Ishikawa (cell line): ENCODE results near the gene SIM2.
A peak's percentile ranks its signal among the peaks of the same experiment; 100 is the strongest.

Source experiments
- CEBPB ChIP-seq: IDR thresholded peaks from 2 replicates; pipeline ENCODE4 v1.6.1; 2012
- CREB1 ChIP-seq: IDR thresholded peaks from 2 replicates; pipeline ENCODE4 v1.6.1; 2012; ENCODE audit warnings: low read depth
- EGR1 ChIP-seq: IDR thresholded peaks from 2 replicates; pipeline ENCODE4 v1.6.1; 2012
- EP300 ChIP-seq: IDR thresholded peaks from 2 replicates; pipeline ENCODE4 v1.6.1; 2012; ENCODE audit warnings: borderline replicate concordance
- FOXM1 ChIP-seq: IDR thresholded peaks from 2 replicates; pipeline ENCODE4 v1.6.1; 2012; ENCODE audit warnings: low read depth, borderline replicate concordance
- NFIC ChIP-seq: IDR thresholded peaks from 2 replicates; pipeline ENCODE4 v1.6.1; 2012
- RAD21 ChIP-seq: IDR thresholded peaks from 2 replicates; pipeline ENCODE4 v1.6.1; 2012; ENCODE audit warnings: low read depth
- TAF1 ChIP-seq: IDR thresholded peaks from 2 replicates; pipeline ENCODE4 v1.6.1; 2012; ENCODE audit warnings: low read depth, mild to moderate bottlenecking
- TCF12 ChIP-seq: IDR thresholded peaks from 2 replicates; pipeline ENCODE4 v1.6.1; 2012; ENCODE audit warnings: low read depth
- TEAD4 ChIP-seq: IDR thresholded peaks from 2 replicates; pipeline ENCODE4 v1.6.1; 2012
- YY1 ChIP-seq: IDR thresholded peaks from 2 replicates; pipeline ENCODE4 v1.6.1; 2012; ENCODE audit warnings: low read depth
- ZBTB7A ChIP-seq: IDR thresholded peaks from 2 replicates; pipeline ENCODE4 v1.6.1; 2012; ENCODE audit warnings: low read depth
- TF ChIP-seq, protein P1 (sequence below): IDR thresholded peaks from 2 replicates; pipeline ENCODE4 v1.6.1; 2012; ENCODE audit warnings: low read depth, mild to moderate bottlenecking
- TF ChIP-seq, protein P2 (sequence below): IDR thresholded peaks from 2 replicates; pipeline ENCODE4 v1.6.1; 2012
- TF ChIP-seq, protein P3 (sequence below): IDR thresholded peaks from 2 replicates; pipeline ENCODE4 v1.6.1; 2012

The SIM2 gene

DNA sequence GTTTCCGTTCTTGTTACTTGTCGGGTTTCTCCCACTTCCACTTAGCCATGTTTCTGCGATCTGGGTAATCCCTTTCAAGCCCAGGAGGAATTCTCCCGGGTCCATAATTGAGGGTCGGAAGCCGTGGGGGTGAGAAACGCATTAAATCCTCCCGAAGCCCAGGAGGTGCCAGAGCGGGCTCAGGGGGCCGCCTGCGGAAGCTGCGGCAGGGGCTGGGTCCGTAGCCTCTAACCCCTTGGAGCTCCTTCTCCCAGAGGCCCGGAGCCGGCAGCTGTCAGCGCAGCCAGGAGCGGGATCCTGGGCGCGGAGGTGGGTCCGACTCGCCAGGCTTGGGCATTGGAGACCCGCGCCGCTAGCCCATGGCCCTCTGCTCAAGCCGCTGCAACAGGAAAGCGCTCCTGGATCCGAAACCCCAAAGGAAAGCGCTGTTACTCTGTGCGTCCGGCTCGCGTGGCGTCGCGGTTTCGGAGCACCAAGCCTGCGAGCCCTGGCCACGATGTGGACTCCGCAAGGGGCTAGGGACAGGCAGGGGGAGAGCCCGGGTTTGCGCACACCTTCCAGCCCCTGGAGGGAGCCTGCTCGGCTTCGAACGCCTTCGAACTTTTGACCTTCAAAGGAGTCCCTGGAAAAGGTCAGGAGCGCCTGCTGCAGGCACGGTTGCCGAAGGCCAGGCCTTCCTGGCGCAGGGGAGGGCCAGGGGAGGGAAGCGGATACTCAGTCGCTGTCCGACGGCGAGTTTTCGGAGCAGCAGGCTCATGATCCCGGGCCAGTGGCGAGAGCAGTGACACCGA lies 1.7 kb upstream of the SIM2 start:
- TF ChIP-seq RAD21 (no peak), ZBTB7A (no peak), YY1 (no peak), TEAD4 (no peak), EGR1 (no peak), CEBPB (no peak), EP300 (no peak), FOXM1 (no peak), NFIC (no peak), TCF12 (no peak), CREB1 (no peak), TAF1 (no peak)
- TF ChIP-seq, protein P1, sequence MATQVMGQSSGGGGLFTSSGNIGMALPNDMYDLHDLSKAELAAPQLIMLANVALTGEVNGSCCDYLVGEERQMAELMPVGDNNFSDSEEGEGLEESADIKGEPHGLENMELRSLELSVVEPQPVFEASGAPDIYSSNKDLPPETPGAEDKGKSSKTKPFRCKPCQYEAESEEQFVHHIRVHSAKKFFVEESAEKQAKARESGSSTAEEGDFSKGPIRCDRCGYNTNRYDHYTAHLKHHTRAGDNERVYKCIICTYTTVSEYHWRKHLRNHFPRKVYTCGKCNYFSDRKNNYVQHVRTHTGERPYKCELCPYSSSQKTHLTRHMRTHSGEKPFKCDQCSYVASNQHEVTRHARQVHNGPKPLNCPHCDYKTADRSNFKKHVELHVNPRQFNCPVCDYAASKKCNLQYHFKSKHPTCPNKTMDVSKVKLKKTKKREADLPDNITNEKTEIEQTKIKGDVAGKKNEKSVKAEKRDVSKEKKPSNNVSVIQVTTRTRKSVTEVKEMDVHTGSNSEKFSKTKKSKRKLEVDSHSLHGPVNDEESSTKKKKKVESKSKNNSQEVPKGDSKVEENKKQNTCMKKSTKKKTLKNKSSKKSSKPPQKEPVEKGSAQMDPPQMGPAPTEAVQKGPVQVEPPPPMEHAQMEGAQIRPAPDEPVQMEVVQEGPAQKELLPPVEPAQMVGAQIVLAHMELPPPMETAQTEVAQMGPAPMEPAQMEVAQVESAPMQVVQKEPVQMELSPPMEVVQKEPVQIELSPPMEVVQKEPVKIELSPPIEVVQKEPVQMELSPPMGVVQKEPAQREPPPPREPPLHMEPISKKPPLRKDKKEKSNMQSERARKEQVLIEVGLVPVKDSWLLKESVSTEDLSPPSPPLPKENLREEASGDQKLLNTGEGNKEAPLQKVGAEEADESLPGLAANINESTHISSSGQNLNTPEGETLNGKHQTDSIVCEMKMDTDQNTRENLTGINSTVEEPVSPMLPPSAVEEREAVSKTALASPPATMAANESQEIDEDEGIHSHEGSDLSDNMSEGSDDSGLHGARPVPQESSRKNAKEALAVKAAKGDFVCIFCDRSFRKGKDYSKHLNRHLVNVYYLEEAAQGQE, result no peak
- TF ChIP-seq, protein P2, sequence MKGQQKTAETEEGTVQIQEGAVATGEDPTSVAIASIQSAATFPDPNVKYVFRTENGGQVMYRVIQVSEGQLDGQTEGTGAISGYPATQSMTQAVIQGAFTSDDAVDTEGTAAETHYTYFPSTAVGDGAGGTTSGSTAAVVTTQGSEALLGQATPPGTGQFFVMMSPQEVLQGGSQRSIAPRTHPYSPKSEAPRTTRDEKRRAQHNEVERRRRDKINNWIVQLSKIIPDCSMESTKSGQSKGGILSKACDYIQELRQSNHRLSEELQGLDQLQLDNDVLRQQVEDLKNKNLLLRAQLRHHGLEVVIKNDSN, result no peak
- TF ChIP-seq, protein P3, sequence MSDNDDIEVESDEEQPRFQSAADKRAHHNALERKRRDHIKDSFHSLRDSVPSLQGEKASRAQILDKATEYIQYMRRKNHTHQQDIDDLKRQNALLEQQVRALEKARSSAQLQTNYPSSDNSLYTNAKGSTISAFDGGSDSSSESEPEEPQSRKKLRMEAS, result no peak

DNA sequence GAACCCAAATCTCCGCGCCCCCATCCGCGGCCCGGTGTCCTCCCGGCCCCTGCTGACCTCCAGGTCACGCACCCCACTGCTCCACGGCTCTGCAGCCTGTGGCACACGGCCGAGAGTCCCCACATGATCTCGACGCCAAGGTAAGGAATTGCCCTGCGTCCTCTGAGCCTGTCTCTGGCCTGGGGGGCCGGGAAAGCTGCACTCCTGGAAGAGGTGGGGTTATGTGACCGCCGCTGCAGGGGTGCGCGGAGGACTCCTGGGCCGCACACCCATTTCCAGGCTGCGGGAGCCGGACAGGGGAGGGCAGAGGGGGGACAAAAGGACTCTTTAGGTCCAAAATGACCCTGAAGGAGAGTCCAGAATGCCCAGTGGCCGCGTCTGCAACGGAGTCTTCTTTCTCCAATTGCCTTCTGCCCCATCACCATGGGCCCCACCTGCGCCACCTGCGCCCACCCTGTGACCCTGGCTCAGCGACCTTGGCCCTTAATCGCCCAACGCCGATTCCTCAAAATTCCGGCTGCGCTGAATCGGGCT lies 997 bp upstream of the SIM2 start:
- TF ChIP-seq RAD21 (no peak), EP300 (no peak), CEBPB (no peak), TCF12 (no peak), CREB1 (no peak), EGR1 (no peak), FOXM1 (no peak), TEAD4 (no peak), NFIC (no peak), TAF1 (no peak), ZBTB7A (no peak), YY1 (no peak)
- TF ChIP-seq, protein P2, result no peak
- TF ChIP-seq, protein P3, result no peak
- TF ChIP-seq, protein P1, result no peak

DNA sequence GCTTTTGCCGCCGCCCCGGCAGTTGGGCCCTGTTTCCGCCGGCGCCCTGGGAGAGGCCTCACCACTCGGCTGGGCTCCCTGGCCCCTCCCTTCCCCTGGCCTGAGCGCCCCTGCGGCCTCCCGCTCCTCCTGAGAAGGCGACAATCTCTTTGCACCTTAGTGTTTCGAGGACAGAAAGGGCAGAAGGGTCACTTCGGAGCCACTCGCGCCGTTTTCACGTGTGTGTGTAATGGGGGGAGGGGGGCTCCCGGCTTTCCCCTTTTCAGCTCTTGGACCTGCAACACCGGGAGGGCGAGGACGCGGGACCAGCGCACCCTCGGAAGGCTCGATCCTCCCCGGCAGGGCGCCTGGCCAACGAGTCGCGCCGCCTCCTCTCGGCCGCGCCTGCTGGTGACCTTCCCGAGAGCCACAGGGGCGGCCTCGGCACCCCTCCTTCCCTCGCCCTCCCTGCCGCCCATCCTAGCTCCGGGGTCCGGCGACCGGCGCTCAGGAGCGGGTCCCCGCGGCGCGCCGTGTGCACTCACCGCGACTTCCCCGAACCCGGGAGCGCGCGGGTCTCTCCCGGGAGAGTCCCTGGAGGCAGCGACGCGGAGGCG lies 432 bp upstream of the SIM2 start:
- TF ChIP-seq, protein P2, result no peak
- no peak for TF ChIP-seq EGR1
- TF ChIP-seq, protein P3, result peak; percentile 57; the same call in 1 of the 2 replicates
- no peak for TF ChIP-seq TAF1
- TF ChIP-seq NFIC, result peak; percentile 56

DNA sequence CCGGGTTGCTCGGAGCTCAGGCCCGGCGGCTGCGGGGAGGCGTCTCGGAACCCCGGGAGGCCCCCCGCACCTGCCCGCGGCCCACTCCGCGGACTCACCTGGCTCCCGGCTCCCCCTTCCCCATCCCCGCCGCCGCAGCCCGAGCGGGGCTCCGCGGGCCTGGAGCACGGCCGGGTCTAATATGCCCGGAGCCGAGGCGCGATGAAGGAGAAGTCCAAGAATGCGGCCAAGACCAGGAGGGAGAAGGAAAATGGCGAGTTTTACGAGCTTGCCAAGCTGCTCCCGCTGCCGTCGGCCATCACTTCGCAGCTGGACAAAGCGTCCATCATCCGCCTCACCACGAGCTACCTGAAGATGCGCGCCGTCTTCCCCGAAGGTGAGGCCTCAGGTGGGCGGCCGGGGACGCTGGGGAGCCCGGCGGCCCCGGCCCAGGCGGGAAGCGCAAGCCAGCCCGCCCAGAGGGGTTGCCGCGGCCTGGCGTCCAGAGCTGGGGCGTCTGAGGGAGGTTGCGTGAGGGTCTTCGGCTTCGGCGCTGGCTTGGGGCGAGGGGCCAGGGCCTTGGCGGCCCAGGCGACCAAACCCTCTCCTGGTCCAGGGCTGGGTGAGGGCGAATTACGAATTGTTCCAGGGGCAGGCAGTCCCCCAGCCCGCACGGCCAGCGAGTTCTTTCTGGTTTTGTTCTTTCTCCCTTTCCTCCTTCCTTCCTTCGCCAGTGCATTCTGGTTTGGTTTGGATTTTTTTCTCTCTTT lies 805 bp downstream of the SIM2 start:
- peak; percentile 61; the same call in 1 of the 2 replicates for TF ChIP-seq YY1
- TF ChIP-seq, protein P3, result no peak
